ENCODE measurements around the gene AHDC1. TPM values are rescaled to one million over a fixed set of nuclear protein-coding genes. Genes with fewer than 3 reads are reported as not detected.

Gene AHDC1
- total and polyA plus RNA-seq, 9 donors = 11.2 to 159 (median 82.1) TPM

DNA sequence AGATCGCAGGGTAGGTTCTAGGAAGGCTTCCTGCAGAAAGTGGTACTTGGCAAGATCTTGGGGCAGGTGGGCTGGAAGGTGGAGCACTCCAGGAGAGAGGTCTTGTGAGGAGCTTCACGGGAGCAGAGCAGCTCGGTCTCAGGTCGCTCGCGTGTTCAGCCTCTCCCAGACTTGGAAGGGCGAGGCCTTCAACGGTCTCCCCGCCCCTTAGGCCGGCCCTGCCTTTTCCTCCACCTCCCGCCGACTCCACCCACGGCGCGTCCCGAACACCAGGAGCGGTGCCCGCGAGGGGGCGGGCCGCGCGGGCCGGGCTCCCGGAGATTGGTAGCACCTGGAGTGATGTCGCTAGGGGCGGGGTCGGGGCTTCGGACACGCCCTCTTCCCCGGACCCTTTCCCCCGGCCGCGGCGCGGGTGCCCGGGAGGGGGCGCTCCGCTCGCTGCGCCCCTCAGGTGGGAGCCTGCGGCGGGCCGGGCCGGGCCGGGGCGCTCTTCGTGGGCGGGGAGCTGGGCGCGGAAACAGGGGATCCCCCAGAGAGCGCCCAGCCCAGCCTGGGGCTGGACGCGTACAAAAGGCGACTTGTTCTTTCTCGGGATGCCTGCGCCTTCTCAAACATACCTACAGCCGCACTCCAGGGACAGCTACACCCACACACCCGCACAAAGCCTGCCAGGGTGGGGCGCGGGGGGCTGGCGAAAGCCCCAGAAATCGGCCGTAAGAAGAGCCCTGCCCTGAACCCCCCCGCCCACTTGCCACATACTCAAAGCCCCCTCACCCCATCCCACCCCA, 35.5 kb downstream of the AHDC1 start:
- peak overlapping the region; percentile 34 for H3K4me3 ChIP-seq
- TF ChIP-seq, protein P1, sequence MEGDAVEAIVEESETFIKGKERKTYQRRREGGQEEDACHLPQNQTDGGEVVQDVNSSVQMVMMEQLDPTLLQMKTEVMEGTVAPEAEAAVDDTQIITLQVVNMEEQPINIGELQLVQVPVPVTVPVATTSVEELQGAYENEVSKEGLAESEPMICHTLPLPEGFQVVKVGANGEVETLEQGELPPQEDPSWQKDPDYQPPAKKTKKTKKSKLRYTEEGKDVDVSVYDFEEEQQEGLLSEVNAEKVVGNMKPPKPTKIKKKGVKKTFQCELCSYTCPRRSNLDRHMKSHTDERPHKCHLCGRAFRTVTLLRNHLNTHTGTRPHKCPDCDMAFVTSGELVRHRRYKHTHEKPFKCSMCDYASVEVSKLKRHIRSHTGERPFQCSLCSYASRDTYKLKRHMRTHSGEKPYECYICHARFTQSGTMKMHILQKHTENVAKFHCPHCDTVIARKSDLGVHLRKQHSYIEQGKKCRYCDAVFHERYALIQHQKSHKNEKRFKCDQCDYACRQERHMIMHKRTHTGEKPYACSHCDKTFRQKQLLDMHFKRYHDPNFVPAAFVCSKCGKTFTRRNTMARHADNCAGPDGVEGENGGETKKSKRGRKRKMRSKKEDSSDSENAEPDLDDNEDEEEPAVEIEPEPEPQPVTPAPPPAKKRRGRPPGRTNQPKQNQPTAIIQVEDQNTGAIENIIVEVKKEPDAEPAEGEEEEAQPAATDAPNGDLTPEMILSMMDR (IDR thresholded peaks at IDR 0.05) = peak; percentile 72 to 94 (median 83)
- TF ChIP-seq POLR2A (IDR thresholded peaks at IDR 0.05) = no peak
- peak; percentile 54 for TF ChIP-seq EP300 (IDR thresholded peaks at IDR 0.05)
- no peaks in the 10 kb centered on the region for H3K27me3 ChIP-seq
- H3K4me1 ChIP-seq (ENCODE audit: insufficient read depth) = peaks cover 70% of the 10 kb centered on the region
- no peaks in the 10 kb centered on the region for H3K36me3 ChIP-seq
- H3K27ac ChIP-seq = peak overlapping the region; percentile 88 to 89
- intact Hi-C loops (cut with DNase I) = loop anchor here in 1 of 4 donors (5.0 kb wide), 1 partner anchor 34 kb away; the partner anchor contains the start of gene AHDC1
- H3K9me3 ChIP-seq = no peaks in the 10 kb centered on the region
- DNase-seq = peak; percentile 96 to 98 (median 96)
- 1 to 2% (median 2%) methylated on average over 29 to 65 of the region's 65 CpGs for WGBS, 3 donors

GRCh38 chr1:27567971-27568299, 36.0 kb downstream of the AHDC1 start:
- peak overlapping the region; percentile 11 to 89 for H3K27ac ChIP-seq
- WGBS, 3 donors = 55 to 60% (median 56%) methylated on average over 8 of the region's 8 CpGs
- intact Hi-C loops (cut with DNase I) = loop anchor here in 1 of 4 donors (5.0 kb wide), 1 partner anchor 34 kb away; the partner anchor contains the start of gene AHDC1
- H3K4me3 ChIP-seq = no peak overlapping the region
- no peaks in the 10 kb centered on the region for H3K27me3 ChIP-seq
- TF ChIP-seq EP300 (IDR thresholded peaks at IDR 0.05) (no peak), POLR2A (IDR thresholded peaks at IDR 0.05) (no peak)
- TF ChIP-seq, protein P1 (IDR thresholded peaks at IDR 0.05) = no peak
- peaks cover 68% of the 10 kb centered on the region for H3K4me1 ChIP-seq (ENCODE audit: insufficient read depth)
- no peaks in the 10 kb centered on the region for H3K36me3 ChIP-seq
- H3K9me3 ChIP-seq = no peaks in the 10 kb centered on the region
- peak in 1 of 5 donors; percentile 47 for DNase-seq

GRCh38 chr1:27567146-27567526, 36.8 kb downstream of the AHDC1 start:
- intact Hi-C loops (cut with DNase I) = loop anchor here in 1 of 4 donors (5.0 kb wide), 1 partner anchor 35 kb away; the partner anchor contains the start of gene AHDC1
- TF ChIP-seq, protein P1 (IDR thresholded peaks at IDR 0.05) = no peak
- TF ChIP-seq EP300 (IDR thresholded peaks at IDR 0.05) (no peak), POLR2A (IDR thresholded peaks at IDR 0.05) (no peak)
- Histone ChIP-seq H3K9me3 (no peaks in the 10 kb centered on the region), H3K36me3 (no peaks in the 10 kb centered on the region), H3K27ac (peak overlapping the region in 1 of 2 donors; percentile 89), H3K27me3 (no peaks in the 10 kb centered on the region), H3K4me1 (ENCODE audit: insufficient read depth) (peaks cover 67% of the 10 kb centered on the region), H3K4me3 (no peak overlapping the region)
- 27 to 50% (median 49%) methylated on average over 15 of the region's 15 CpGs for WGBS, 3 donors
- peak in 3 of 5 donors; percentile 28 to 58 (median 55) for DNase-seq

- no peaks in the 10 kb centered on the region for H3K9me3 ChIP-seq
- H3K27me3 ChIP-seq = no peaks in the 10 kb centered on the region
- peak overlapping the region in 1 of 2 donors; percentile 89 for H3K27ac ChIP-seq
- TF ChIP-seq POLR2A (IDR thresholded peaks at IDR 0.05) (no peak), EP300 (IDR thresholded peaks at IDR 0.05) (no peak)
- TF ChIP-seq, protein P1 (IDR thresholded peaks at IDR 0.05) = no peak
- H3K36me3 ChIP-seq = no peaks in the 10 kb centered on the region
- 44 to 55% (median 55%) methylated on average over 13 of the region's 13 CpGs for WGBS, 3 donors
- H3K4me1 ChIP-seq (ENCODE audit: insufficient read depth) = peaks cover 62% of the 10 kb centered on the region
- peak in 4 of 5 donors; percentile 27 to 54 (median 42) for DNase-seq
- H3K4me3 ChIP-seq = no peak overlapping the region
- intact Hi-C loops (cut with DNase I) = loop anchor here in 1 of 4 donors (5.0 kb wide), 1 partner anchor 36 kb away; the partner anchor contains the start of gene AHDC1
Measured at GRCh38 chr1:27566462-27567145, 37.3 kb downstream of the AHDC1 start.

Measured in ovary (tissue), 9 donors.